HEK293 (cell line): ENCODE data around the gene AK8.
A peak's percentile ranks its signal among the peaks of the same experiment; 100 is the strongest.

ENCODE experiments used
- BCL11A ChIP-seq: fragments of 450-650 bp; formaldehyde crosslinking; IDR thresholded peaks from 2 replicates; pipeline ENCODE4 v1.5.1; 2016; ENCODE audit warnings: low read depth, missing biosample characterization, missing genetic modification characterization
- FEZF1 ChIP-seq: fragments of 450-650 bp; formaldehyde crosslinking; IDR thresholded peaks from 2 replicates; pipeline ENCODE4 v1.5.1; 2016; ENCODE audit warnings: missing biosample characterization, missing genetic modification characterization
- GFI1B ChIP-seq: fragments of 450-650 bp; formaldehyde crosslinking; IDR thresholded peaks from 2 replicates; pipeline ENCODE4 v1.5.1; 2016; ENCODE audit warnings: missing biosample characterization, missing genetic modification characterization
- GLIS1 ChIP-seq: fragments of 450-650 bp; formaldehyde crosslinking; IDR thresholded peaks from 2 replicates; pipeline ENCODE4 v1.5.1; 2016; ENCODE audit warnings: missing biosample characterization, missing genetic modification characterization
- GLIS2 ChIP-seq: fragments of 450-650 bp; formaldehyde crosslinking; IDR thresholded peaks from 2 replicates; pipeline ENCODE4 v1.5.1; 2016; ENCODE audit warnings: missing biosample characterization, missing genetic modification characterization
- HOXD13 ChIP-seq: sonication (generic); formaldehyde crosslinking; IDR thresholded peaks from 2 replicates; pipeline ENCODE4 v1.8.0; 2022; ENCODE audit warnings: missing genetic modification reagents, borderline replicate concordance
- IKZF3 ChIP-seq: fragments of 450-650 bp; IDR thresholded peaks from 2 replicates; pipeline ENCODE4 v1.5.0; 2018; ENCODE audit warnings: missing biosample characterization, mild to moderate bottlenecking, missing genetic modification characterization, moderate library complexity
- KLF9 ChIP-seq: fragments of 450-650 bp; formaldehyde crosslinking; IDR thresholded peaks from 2 replicates; pipeline ENCODE4 v1.5.1; 2016; ENCODE audit warnings: missing biosample characterization, missing genetic modification characterization, low read depth
- WT1 ChIP-seq: fragments of 450-650 bp; formaldehyde crosslinking; IDR thresholded peaks from 2 replicates; pipeline ENCODE4 v1.5.1; 2016; ENCODE audit warnings: missing biosample characterization, missing genetic modification characterization
- YY1 ChIP-seq: fragments of 450-650 bp; formaldehyde crosslinking; IDR thresholded peaks from 2 replicates; pipeline ENCODE4 v1.5.1; 2018; ENCODE audit warnings: missing biosample characterization, missing genetic modification characterization
- ZNF121 ChIP-seq: fragments of 450-650 bp; formaldehyde crosslinking; IDR thresholded peaks from 2 replicates; pipeline ENCODE4 v1.5.1; 2016; ENCODE audit warnings: missing biosample characterization, missing genetic modification characterization
- ZNF175 ChIP-seq: fragments of 450-650 bp; formaldehyde crosslinking; IDR thresholded peaks from 2 replicates; pipeline ENCODE4 v1.5.1; 2016; ENCODE audit warnings: missing biosample characterization, missing genetic modification characterization
- ZNF266 ChIP-seq: fragments of 450-650 bp; formaldehyde crosslinking; IDR thresholded peaks from 2 replicates; pipeline ENCODE4 v1.5.1; 2016; ENCODE audit warnings: missing biosample characterization, missing genetic modification characterization, low read depth
- ZNF366 ChIP-seq: fragments of 450-650 bp; formaldehyde crosslinking; conservative IDR thresholded peaks from 2 replicates; pipeline ENCODE4 v1.5.1; 2016; ENCODE audit warnings: missing biosample characterization, missing genetic modification characterization
- ZNF391 ChIP-seq: fragments of 450-650 bp; formaldehyde crosslinking; IDR thresholded peaks from 2 replicates; pipeline ENCODE4 v1.5.1; 2016; ENCODE audit warnings: low read depth, missing biosample characterization, missing genetic modification characterization, borderline replicate concordance
- ZNF529 ChIP-seq: fragments of 450-650 bp; formaldehyde crosslinking; IDR thresholded peaks from 2 replicates; pipeline ENCODE4 v1.5.1; 2017; ENCODE audit warnings: missing genetic modification characterization, missing biosample characterization; ENCODE audit not compliant: insufficient replicate concordance
- ZNF837 ChIP-seq: fragments of 450-650 bp; formaldehyde crosslinking; IDR thresholded peaks from 2 replicates; pipeline ENCODE4 v1.5.1; 2016; ENCODE audit warnings: missing biosample characterization, missing genetic modification characterization
- TF ChIP-seq, protein P1 (sequence below): fragments of 450-650 bp; formaldehyde crosslinking; IDR thresholded peaks from 2 replicates; pipeline ENCODE4 v1.5.1; 2017; ENCODE audit warnings: missing biosample characterization, mild to moderate bottlenecking, missing genetic modification characterization, moderate library complexity
- TF ChIP-seq, protein P2 (sequence below): fragments of 450-650 bp; formaldehyde crosslinking; IDR thresholded peaks from 2 replicates; pipeline ENCODE4 v1.5.1; 2017; ENCODE audit warnings: missing biosample characterization, missing genetic modification characterization
- TF ChIP-seq, protein P3 (sequence below): fragments of 450-650 bp; formaldehyde crosslinking; IDR thresholded peaks from 2 replicates; pipeline ENCODE4 v1.5.1; 2016; ENCODE audit warnings: missing biosample characterization, missing genetic modification characterization, borderline replicate concordance
- TF ChIP-seq, protein P4 (sequence below): fragments of 450-650 bp; formaldehyde crosslinking; IDR thresholded peaks from 2 replicates; pipeline ENCODE4 v1.5.1; 2016; ENCODE audit warnings: missing biosample characterization, missing genetic modification characterization
- TF ChIP-seq, protein P5 (sequence below): fragments of 450-650 bp; formaldehyde crosslinking; IDR thresholded peaks from 2 replicates; pipeline ENCODE4 v1.5.1; 2016; ENCODE audit warnings: missing biosample characterization, missing genetic modification characterization, borderline replicate concordance

AK8 gene

DNA sequence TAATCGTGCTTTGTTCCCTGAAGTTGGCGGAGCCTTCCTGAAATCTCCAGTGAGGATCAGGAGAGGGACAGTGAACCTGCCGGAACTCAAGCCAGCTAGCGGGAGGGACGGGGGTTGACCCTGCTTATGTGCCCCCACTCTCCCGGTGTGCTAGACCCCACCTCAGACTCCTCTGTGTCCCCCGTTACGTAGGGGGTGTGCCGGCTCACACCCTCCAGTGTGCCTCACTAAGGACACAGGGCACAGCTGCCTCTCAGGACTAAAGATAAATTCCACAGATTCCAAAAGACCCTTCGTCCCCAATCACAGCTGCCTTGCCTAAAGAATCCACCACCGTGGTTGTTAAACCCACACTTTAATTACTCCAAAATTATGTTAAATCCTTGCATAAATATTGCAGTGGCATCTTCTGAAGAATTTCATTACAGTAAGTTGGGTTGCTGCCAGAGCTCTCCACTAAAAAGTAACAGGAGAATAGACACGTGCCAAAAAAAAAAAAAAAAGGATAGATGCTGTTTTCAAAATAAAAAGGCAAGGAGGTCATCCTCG, 134.1 kb downstream of the AK8 start (continued):
- TF ChIP-seq, protein P1, sequence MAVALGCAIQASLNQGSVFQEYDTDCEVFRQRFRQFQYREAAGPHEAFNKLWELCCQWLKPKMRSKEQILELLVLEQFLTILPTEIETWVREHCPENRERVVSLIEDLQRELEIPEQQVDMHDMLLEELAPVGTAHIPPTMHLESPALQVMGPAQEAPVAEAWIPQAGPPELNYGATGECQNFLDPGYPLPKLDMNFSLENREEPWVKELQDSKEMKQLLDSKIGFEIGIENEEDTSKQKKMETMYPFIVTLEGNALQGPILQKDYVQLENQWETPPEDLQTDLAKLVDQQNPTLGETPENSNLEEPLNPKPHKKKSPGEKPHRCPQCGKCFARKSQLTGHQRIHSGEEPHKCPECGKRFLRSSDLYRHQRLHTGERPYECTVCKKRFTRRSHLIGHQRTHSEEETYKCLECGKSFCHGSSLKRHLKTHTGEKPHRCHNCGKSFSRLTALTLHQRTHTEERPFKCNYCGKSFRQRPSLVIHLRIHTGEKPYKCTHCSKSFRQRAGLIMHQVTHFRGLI (tag by site-specific recombination) = no peak
- TF ChIP-seq ZNF837 (tag by site-specific recombination) (no peak), YY1 (tag by site-specific recombination) (no peak), ZNF366 (tag by site-specific recombination) (peak; percentile 19; the same call in 1 of the 2 replicates), ZNF121 (tag by site-specific recombination) (no peak), GLIS1 (peak; percentile 59; the same call in 1 of the 2 replicates), ZNF175 (tag by site-specific recombination) (no peak), GFI1B (no peak), ZNF391 (tag by site-specific recombination) (no peak), GLIS2 (tag by site-specific recombination) (peak; percentile 44; the same call in 1 of the 2 replicates), HOXD13 (no peak), ZNF266 (tag by site-specific recombination) (no peak), WT1 (tag by site-specific recombination) (peak; percentile 80), ZNF529 (tag by site-specific recombination) (no peak), IKZF3 (tag by site-specific recombination) (peak; percentile 36; the same call in 1 of the 2 replicates), BCL11A (tag by site-specific recombination) (peak; percentile 55; the same call in 1 of the 2 replicates), FEZF1 (tag by site-specific recombination) (peak; percentile 67), KLF9 (tag by site-specific recombination) (peak; percentile 82)
- TF ChIP-seq, protein P2, sequence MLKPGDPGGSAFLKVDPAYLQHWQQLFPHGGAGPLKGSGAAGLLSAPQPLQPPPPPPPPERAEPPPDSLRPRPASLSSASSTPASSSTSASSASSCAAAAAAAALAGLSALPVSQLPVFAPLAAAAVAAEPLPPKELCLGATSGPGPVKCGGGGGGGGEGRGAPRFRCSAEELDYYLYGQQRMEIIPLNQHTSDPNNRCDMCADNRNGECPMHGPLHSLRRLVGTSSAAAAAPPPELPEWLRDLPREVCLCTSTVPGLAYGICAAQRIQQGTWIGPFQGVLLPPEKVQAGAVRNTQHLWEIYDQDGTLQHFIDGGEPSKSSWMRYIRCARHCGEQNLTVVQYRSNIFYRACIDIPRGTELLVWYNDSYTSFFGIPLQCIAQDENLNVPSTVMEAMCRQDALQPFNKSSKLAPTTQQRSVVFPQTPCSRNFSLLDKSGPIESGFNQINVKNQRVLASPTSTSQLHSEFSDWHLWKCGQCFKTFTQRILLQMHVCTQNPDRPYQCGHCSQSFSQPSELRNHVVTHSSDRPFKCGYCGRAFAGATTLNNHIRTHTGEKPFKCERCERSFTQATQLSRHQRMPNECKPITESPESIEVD (tag by site-specific recombination) = peak; percentile 63
- TF ChIP-seq, protein P3, sequence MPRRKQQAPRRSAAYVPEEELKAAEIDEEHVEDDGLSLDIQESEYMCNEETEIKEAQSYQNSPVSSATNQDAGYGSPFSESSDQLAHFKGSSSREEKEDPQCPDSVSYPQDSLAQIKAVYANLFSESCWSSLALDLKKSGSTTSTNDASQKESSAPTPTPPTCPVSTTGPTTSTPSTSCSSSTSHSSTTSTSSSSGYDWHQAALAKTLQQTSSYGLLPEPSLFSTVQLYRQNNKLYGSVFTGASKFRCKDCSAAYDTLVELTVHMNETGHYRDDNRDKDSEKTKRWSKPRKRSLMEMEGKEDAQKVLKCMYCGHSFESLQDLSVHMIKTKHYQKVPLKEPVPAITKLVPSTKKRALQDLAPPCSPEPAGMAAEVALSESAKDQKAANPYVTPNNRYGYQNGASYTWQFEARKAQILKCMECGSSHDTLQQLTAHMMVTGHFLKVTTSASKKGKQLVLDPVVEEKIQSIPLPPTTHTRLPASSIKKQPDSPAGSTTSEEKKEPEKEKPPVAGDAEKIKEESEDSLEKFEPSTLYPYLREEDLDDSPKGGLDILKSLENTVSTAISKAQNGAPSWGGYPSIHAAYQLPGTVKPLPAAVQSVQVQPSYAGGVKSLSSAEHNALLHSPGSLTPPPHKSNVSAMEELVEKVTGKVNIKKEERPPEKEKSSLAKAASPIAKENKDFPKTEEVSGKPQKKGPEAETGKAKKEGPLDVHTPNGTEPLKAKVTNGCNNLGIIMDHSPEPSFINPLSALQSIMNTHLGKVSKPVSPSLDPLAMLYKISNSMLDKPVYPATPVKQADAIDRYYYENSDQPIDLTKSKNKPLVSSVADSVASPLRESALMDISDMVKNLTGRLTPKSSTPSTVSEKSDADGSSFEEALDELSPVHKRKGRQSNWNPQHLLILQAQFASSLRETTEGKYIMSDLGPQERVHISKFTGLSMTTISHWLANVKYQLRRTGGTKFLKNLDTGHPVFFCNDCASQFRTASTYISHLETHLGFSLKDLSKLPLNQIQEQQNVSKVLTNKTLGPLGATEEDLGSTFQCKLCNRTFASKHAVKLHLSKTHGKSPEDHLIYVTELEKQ (tag by site-specific recombination) = no peak; the same call in 1 of the 2 replicates
- TF ChIP-seq, protein P4, sequence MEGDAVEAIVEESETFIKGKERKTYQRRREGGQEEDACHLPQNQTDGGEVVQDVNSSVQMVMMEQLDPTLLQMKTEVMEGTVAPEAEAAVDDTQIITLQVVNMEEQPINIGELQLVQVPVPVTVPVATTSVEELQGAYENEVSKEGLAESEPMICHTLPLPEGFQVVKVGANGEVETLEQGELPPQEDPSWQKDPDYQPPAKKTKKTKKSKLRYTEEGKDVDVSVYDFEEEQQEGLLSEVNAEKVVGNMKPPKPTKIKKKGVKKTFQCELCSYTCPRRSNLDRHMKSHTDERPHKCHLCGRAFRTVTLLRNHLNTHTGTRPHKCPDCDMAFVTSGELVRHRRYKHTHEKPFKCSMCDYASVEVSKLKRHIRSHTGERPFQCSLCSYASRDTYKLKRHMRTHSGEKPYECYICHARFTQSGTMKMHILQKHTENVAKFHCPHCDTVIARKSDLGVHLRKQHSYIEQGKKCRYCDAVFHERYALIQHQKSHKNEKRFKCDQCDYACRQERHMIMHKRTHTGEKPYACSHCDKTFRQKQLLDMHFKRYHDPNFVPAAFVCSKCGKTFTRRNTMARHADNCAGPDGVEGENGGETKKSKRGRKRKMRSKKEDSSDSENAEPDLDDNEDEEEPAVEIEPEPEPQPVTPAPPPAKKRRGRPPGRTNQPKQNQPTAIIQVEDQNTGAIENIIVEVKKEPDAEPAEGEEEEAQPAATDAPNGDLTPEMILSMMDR (tag by site-specific recombination) = no peak
- TF ChIP-seq, protein P5, sequence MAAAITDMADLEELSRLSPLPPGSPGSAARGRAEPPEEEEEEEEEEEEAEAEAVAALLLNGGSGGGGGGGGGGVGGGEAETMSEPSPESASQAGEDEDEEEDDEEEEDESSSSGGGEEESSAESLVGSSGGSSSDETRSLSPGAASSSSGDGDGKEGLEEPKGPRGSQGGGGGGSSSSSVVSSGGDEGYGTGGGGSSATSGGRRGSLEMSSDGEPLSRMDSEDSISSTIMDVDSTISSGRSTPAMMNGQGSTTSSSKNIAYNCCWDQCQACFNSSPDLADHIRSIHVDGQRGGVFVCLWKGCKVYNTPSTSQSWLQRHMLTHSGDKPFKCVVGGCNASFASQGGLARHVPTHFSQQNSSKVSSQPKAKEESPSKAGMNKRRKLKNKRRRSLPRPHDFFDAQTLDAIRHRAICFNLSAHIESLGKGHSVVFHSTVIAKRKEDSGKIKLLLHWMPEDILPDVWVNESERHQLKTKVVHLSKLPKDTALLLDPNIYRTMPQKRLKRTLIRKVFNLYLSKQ = no peak
